NCI-H345 treated with DMSO at 0.1 percent for 48 hours (cell line): ENCODE results near the gene P2RX5.

ENCODE experiments used
- DNase-seq: peaks from one replicate; lab custom pipeline; 2025; ENCODE audit not compliant: unreplicated experiment; lab: John Stamatoyannopoulos, UW

The P2RX5 gene

GRCh38 chr17:3657874-3658783 is 37.8 kb downstream of the P2RX5 start:
- no peak for DNase-seq

GRCh38 chr17:3657588-3657869 is 38.4 kb downstream of the P2RX5 start:
- no peak for DNase-seq

- no peak for DNase-seq
Measured at GRCh38 chr17:3656755-3657587, 39.0 kb downstream of the P2RX5 start.

- no peak for DNase-seq
Measured at GRCh38 chr17:3656353-3656752, 39.6 kb downstream of the P2RX5 start.

- DNase-seq, result no peak
Measured at GRCh38 chr17:3655766-3656165, 40.2 kb downstream of the P2RX5 start.

- DNase-seq, result no peak
Measured at GRCh38 chr17:3647769-3648555, 48.0 kb downstream of the P2RX5 start.

- no peak for DNase-seq
Measured at GRCh38 chr17:3647251-3647650, 48.7 kb downstream of the P2RX5 start.

GRCh38 chr17:3645310-3645709 is 50.6 kb downstream of the P2RX5 start:
- no peak for DNase-seq

- no peak for DNase-seq
Measured at GRCh38 chr17:3643889-3644349, 52.0 kb downstream of the P2RX5 start.

GRCh38 chr17:3641717-3642486 is 54.1 kb downstream of the P2RX5 start:
- no peak for DNase-seq

- no peak for DNase-seq
Measured at GRCh38 chr17:3641014-3641413, 54.9 kb downstream of the P2RX5 start.

- DNase-seq, result no peak
Measured at GRCh38 chr17:3639981-3640596, 55.9 kb downstream of the P2RX5 start.

- DNase-seq, result no peak
Measured at GRCh38 chr17:3636908-3637373, 59.0 kb downstream of the P2RX5 start.

- peak; percentile 82 for DNase-seq
Measured at GRCh38 chr17:3636154-3636907, 59.6 kb downstream of the P2RX5 start, which contains the start of the genes CTNS and SHPK. CTNS (plus strand) TSS chr17:3636760; CDS start chr17:3640207, 3,447 bp downstream. SHPK (minus strand) TSS chr17:3636250; CDS start chr17:3636219, 31 bp downstream.

GRCh38 chr17:3635474-3636153 is 60.3 kb downstream of the P2RX5 start:
- no peak for DNase-seq

GRCh38 chr17:3632287-3632686 is 63.7 kb downstream of the P2RX5 start:
- no peak for DNase-seq

GRCh38 chr17:3630781-3631180 is 65.2 kb downstream of the P2RX5 start:
- DNase-seq, result no peak

- no peak for DNase-seq
Measured at GRCh38 chr17:3627769-3628167, 68.2 kb downstream of the P2RX5 start.
